Natural killer cell (primary cell): Measurements from ENCODE around the gene ADCY6. TPM values are rescaled to one million over a fixed set of nuclear protein-coding genes. Genes with fewer than 3 reads are reported as not detected.

Experiments used
- ATAC-seq, 3 donors: fragments of 150-1000 bp in 2 of 3; fragments of 200-7000 bp in 1 of 3; cut with Tn5 transposase; 1 replicate in 1 of 3; 2 replicates in 2 of 3; pipeline ENCODE4 v1.10.0; 2021; ENCODE audit warnings: mild to moderate bottlenecking in 2 of 3, moderate library complexity in 2 of 3
- DNase-seq, 2 donors: peaks; one replicate each; pipeline versions ENCODE4 v3.0.0 to v3.0.0-alpha.2; 2013 to 2021; ENCODE audit warnings: mixed read lengths in 1 of 2
- H3K27ac ChIP-seq: one replicate; pipeline ENCODE4 v1.5.1; 2013; ENCODE audit warnings: mild to moderate bottlenecking, low read length
- H3K27me3 ChIP-seq: one replicate; pipeline ENCODE4 v1.6.1; 2013; ENCODE audit warnings: low read length; ENCODE audit not compliant: control insufficient read depth, insufficient read depth
- H3K36me3 ChIP-seq: one replicate; pipeline ENCODE4 v1.6.1; 2013; ENCODE audit warnings: low read length; ENCODE audit not compliant: control insufficient read depth, insufficient read depth
- H3K4me1 ChIP-seq: one replicate; pipeline ENCODE4 v1.6.1; 2013; ENCODE audit warnings: low read length; ENCODE audit not compliant: control insufficient read depth, insufficient read depth
- H3K4me3 ChIP-seq: one replicate; pipeline ENCODE4 v1.5.1; 2013; ENCODE audit warnings: low read length
- H3K9me3 ChIP-seq: one replicate; pipeline ENCODE4 v1.6.1; 2013; ENCODE audit warnings: low read length; ENCODE audit not compliant: control insufficient read depth, insufficient read depth
- H3K27ac Mint-ChIP-seq, 2 donors: one replicate each; pipeline ENCODE4 v1.8.0; 2022; ENCODE audit warnings: mild to moderate bottlenecking in 2 of 2, mixed read lengths in 2 of 2, moderate library complexity in 1 of 2
- H3K27me3 Mint-ChIP-seq, 2 donors: one replicate each; pipeline ENCODE4 v1.8.0; 2022; ENCODE audit warnings: low read depth in 2 of 2, mixed read lengths in 2 of 2
- H3K36me3 Mint-ChIP-seq: one replicate; pipeline ENCODE4 v1.8.0; 2022; ENCODE audit warnings: mixed read lengths
- H3K4me1 Mint-ChIP-seq, 2 donors: one replicate each; pipeline ENCODE4 v1.8.0; 2022; ENCODE audit warnings: mixed read lengths in 2 of 2
- H3K4me3 Mint-ChIP-seq: one replicate; pipeline ENCODE4 v1.8.0; 2022; ENCODE audit warnings: mild to moderate bottlenecking, moderate library complexity, mixed read lengths
- H3K9me3 Mint-ChIP-seq, 2 donors: one replicate each; pipeline ENCODE4 v1.8.0; 2022; ENCODE audit warnings: mixed read lengths in 2 of 2
- CTCF ChIP-seq: fragments of 200-600 bp; IDR thresholded peaks from one replicate; pipeline ENCODE4 v1.8.0; 2022; ENCODE audit warnings: antibody characterized with exemption
- WGBS: methylation state at CpG from one replicate; pipeline ENCODE4 v1.1.7; 2013; ENCODE audit warnings: missing lambda C conversion rate; ENCODE audit not compliant: insufficient coverage; 5-methylcytosine and 5-hydroxymethylcytosine counted together
- intact Hi-C: fragments of 100-400 bp; cut with micrococcal nuclease; formaldehyde crosslinking; loops from one replicate; pipeline ENCODE4 v1.14.2; 2022
- total RNA-seq, 4 donors: library from RNA; stranded (reverse); fragments of 120-200 nt in 1 of 4; gene quantifications; one replicate each; pipeline versions ENCODE4 v1.2.3 to v1.2.4, GENCODE V29; 2013 to 2022

Gene ADCY6
- total RNA-seq, 3 donors from 2014 or later (not counting 1 experiment from before 2014, with no cell fraction given) = 0.20 to 1.1 (median 0.31) TPM

GRCh38 chr12:48811437-48812090 is 22.7 kb upstream of the ADCY6 start:
- intact Hi-C loops = no loop called here
- no peak for DNase-seq
- H3K36me3 ChIP-seq = no peaks in the 10 kb centered on the region
- peaks cover 21% of the 10 kb centered on the region for H3K4me1 ChIP-seq
- H3K27ac ChIP-seq = no peak overlapping the region
- ATAC-seq = no peak
- WGBS = 97% methylated on average over 5 of the region's 5 CpGs
- H3K27me3 ChIP-seq = peaks cover 9% of the 10 kb centered on the region
- Mint-ChIP-seq H3K36me3 (no peaks in the 10 kb centered on the region), H3K4me1 (peaks cover 18 to 36% of the 10 kb centered on the region in 2 donors), H3K4me3 (no peak overlapping the region), H3K27ac (no peak overlapping the region), H3K27me3 (peaks cover 6 to 8% of the 10 kb centered on the region in 2 donors), H3K9me3 (no peaks in the 10 kb centered on the region)
- H3K4me3 ChIP-seq = no peak overlapping the region
- TF ChIP-seq CTCF = no peak
- H3K9me3 ChIP-seq = no peaks in the 10 kb centered on the region

- H3K27ac ChIP-seq = no peak overlapping the region
- no peak overlapping the region for H3K4me3 ChIP-seq
- no peak overlapping the region for H3K4me3 Mint-ChIP-seq
- no peak for DNase-seq
- 96% methylated on average over 3 of the region's 5 CpGs for WGBS
- H3K9me3 ChIP-seq = no peaks in the 10 kb centered on the region
- no peaks in the 10 kb centered on the region for H3K36me3 Mint-ChIP-seq
- TF ChIP-seq CTCF = no peak
- no peak for ATAC-seq
- no peaks in the 10 kb centered on the region for H3K9me3 Mint-ChIP-seq
- H3K27ac Mint-ChIP-seq = no peak overlapping the region
- peaks cover 3% of the 10 kb centered on the region for H3K27me3 ChIP-seq
- peaks cover 16 to 36% of the 10 kb centered on the region in 2 donors for H3K4me1 Mint-ChIP-seq
- H3K36me3 ChIP-seq = no peaks in the 10 kb centered on the region
- intact Hi-C loops = no loop called here
- peaks cover 20% of the 10 kb centered on the region for H3K4me1 ChIP-seq
- H3K27me3 Mint-ChIP-seq = peaks cover under 1 to 4% of the 10 kb centered on the region in 2 donors
Measured at GRCh38 chr12:48810903-48811431, 22.1 kb upstream of the ADCY6 start.

- H3K36me3 Mint-ChIP-seq = no peaks in the 10 kb centered on the region
- no peaks in the 10 kb centered on the region for H3K9me3 Mint-ChIP-seq
- ATAC-seq (no peak), DNase-seq (no peak)
- no peak overlapping the region for H3K27ac Mint-ChIP-seq
- no peaks in the 10 kb centered on the region for H3K27me3 Mint-ChIP-seq
- 82% methylated on average over 2 of the region's 3 CpGs for WGBS
- H3K4me3 Mint-ChIP-seq = no peak overlapping the region
- TF ChIP-seq CTCF = no peak
- intact Hi-C loops = no loop called here
- Histone ChIP-seq H3K27ac (no peak overlapping the region), H3K27me3 (no peaks in the 10 kb centered on the region), H3K36me3 (no peaks in the 10 kb centered on the region), H3K4me1 (no peaks in the 10 kb centered on the region), H3K9me3 (no peaks in the 10 kb centered on the region), H3K4me3 (no peak overlapping the region)
- H3K4me1 Mint-ChIP-seq = peaks cover 13 to 15% of the 10 kb centered on the region in 2 donors
Measured at GRCh38 chr12:48807981-48808380, 19.1 kb upstream of the ADCY6 start.

GRCh38 chr12:48803675-48804074 is 14.8 kb upstream of the ADCY6 start:
- no peak overlapping the region for H3K27ac ChIP-seq
- TF ChIP-seq CTCF = no peak
- Mint-ChIP-seq H3K9me3 (no peaks in the 10 kb centered on the region), H3K27me3 (no peaks in the 10 kb centered on the region), H3K4me3 (no peak overlapping the region), H3K4me1 (peaks cover 13 to 15% of the 10 kb centered on the region in 2 donors), H3K27ac (no peak overlapping the region), H3K36me3 (no peaks in the 10 kb centered on the region)
- peak in 2 of 3 donors; percentile 34 to 51 for ATAC-seq
- H3K27me3 ChIP-seq = no peaks in the 10 kb centered on the region
- no peaks in the 10 kb centered on the region for H3K4me1 ChIP-seq
- no peak for DNase-seq
- no CpG with 5 or more reads among the region's 1 CpG for WGBS
- no peak overlapping the region for H3K4me3 ChIP-seq
- intact Hi-C loops = no loop called here
- no peaks in the 10 kb centered on the region for H3K9me3 ChIP-seq
- H3K36me3 ChIP-seq = no peaks in the 10 kb centered on the region
